ENCODE results near the gene RPL22.
A peak's percentile ranks its signal among the peaks of the same experiment; 100 is the strongest.

Gene RPL22

GRCh38 chr1:6199298-6200187 lies at the start of gene RPL22:
RPL22 (minus strand) TSS chr1:6199595; CDS start chr1:6199573, 22 bp downstream.
- H3K9ac ChIP-seq (ENCODE audit: low read length in 5 of 5) = peak within 1 kb of the TSS; percentile 87 to 99 (median 95)
- H3K4me1 ChIP-seq (ENCODE audit: control insufficient read depth in 5 of 5, insufficient read depth in 5 of 5, low read length in 5 of 5) = peaks cover 15 to 31% (median 27%) of the 10 kb centered on the region in 5 donors
- H3K36me3 ChIP-seq (ENCODE audit: control insufficient read depth in 5 of 5, insufficient read depth in 5 of 5, low read length in 5 of 5) = peaks cover 6 to 18% (median 16%) of the 10 kb centered on the region in 5 donors
- H3K4me3 ChIP-seq (ENCODE audit: low read depth in 1 of 5, low read length in 5 of 5) = peak within 1 kb of the TSS; percentile 82 to 96 (median 91)
- no peaks in the 10 kb centered on the region for H3K27me3 ChIP-seq (ENCODE audit: control insufficient read depth in 5 of 5, insufficient read depth in 4 of 5, low read length in 5 of 5)
- peak within 1 kb of the TSS; percentile 70 for H3K27ac ChIP-seq (ENCODE audit: low read depth, low read length)
- no peaks in the 10 kb centered on the region for H3K9me3 ChIP-seq (ENCODE audit: control insufficient read depth in 5 of 5, low read length in 5 of 5)

- peaks cover 0 to 35% (median 12%) of the 10 kb centered on the region in 5 donors for H3K4me1 ChIP-seq (ENCODE audit: control insufficient read depth in 5 of 5, insufficient read depth in 5 of 5, low read length in 5 of 5)
- H3K9ac ChIP-seq (ENCODE audit: low read length in 5 of 5) = no peak overlapping the region
- H3K36me3 ChIP-seq (ENCODE audit: control insufficient read depth in 5 of 5, insufficient read depth in 5 of 5, low read length in 5 of 5) = no peaks in the 10 kb centered on the region
- H3K9me3 ChIP-seq (ENCODE audit: control insufficient read depth in 5 of 5, low read length in 5 of 5) = no peaks in the 10 kb centered on the region
- no peak overlapping the region for H3K4me3 ChIP-seq (ENCODE audit: low read depth in 1 of 5, low read length in 5 of 5)
- peaks cover 22 to 51% (median 44%) of the 10 kb centered on the region in 5 donors for H3K27me3 ChIP-seq (ENCODE audit: control insufficient read depth in 5 of 5, insufficient read depth in 4 of 5, low read length in 5 of 5)
- H3K27ac ChIP-seq (ENCODE audit: low read depth, low read length) = no peak overlapping the region
Measured at GRCh38 chr1:6248161-6248776, 48.9 kb upstream of the RPL22 start.

GRCh38 chr1:6247651-6248050 lies 48.3 kb upstream of the RPL22 start:
- H3K27ac ChIP-seq (ENCODE audit: low read depth, low read length) = no peak overlapping the region
- no peaks in the 10 kb centered on the region for H3K9me3 ChIP-seq (ENCODE audit: control insufficient read depth in 5 of 5, low read length in 5 of 5)
- H3K4me1 ChIP-seq (ENCODE audit: control insufficient read depth in 5 of 5, insufficient read depth in 5 of 5, low read length in 5 of 5) = peaks cover 0 to 35% (median 12%) of the 10 kb centered on the region in 5 donors
- H3K27me3 ChIP-seq (ENCODE audit: control insufficient read depth in 5 of 5, insufficient read depth in 4 of 5, low read length in 5 of 5) = peaks cover 28 to 58% (median 49%) of the 10 kb centered on the region in 5 donors
- H3K36me3 ChIP-seq (ENCODE audit: control insufficient read depth in 5 of 5, insufficient read depth in 5 of 5, low read length in 5 of 5) = no peaks in the 10 kb centered on the region
- H3K4me3 ChIP-seq (ENCODE audit: low read depth in 1 of 5, low read length in 5 of 5) = no peak overlapping the region
- H3K9ac ChIP-seq (ENCODE audit: low read length in 5 of 5) = no peak overlapping the region

- Histone ChIP-seq H3K4me3 (ENCODE audit: low read depth in 1 of 5, low read length in 5 of 5) (no peak overlapping the region), H3K27me3 (ENCODE audit: control insufficient read depth in 5 of 5, insufficient read depth in 4 of 5, low read length in 5 of 5) (peaks cover 28 to 59% (median 51%) of the 10 kb centered on the region in 5 donors), H3K36me3 (ENCODE audit: control insufficient read depth in 5 of 5, insufficient read depth in 5 of 5, low read length in 5 of 5) (no peaks in the 10 kb centered on the region), H3K4me1 (ENCODE audit: control insufficient read depth in 5 of 5, insufficient read depth in 5 of 5, low read length in 5 of 5) (peaks cover 0 to 41% (median 16%) of the 10 kb centered on the region in 5 donors), H3K27ac (ENCODE audit: low read depth, low read length) (no peak overlapping the region), H3K9me3 (ENCODE audit: control insufficient read depth in 5 of 5, low read length in 5 of 5) (no peaks in the 10 kb centered on the region), H3K9ac (ENCODE audit: low read length in 5 of 5) (no peak overlapping the region)
Measured at GRCh38 chr1:6246497-6247467, 47.4 kb upstream of the RPL22 start.

- Histone ChIP-seq H3K9ac (ENCODE audit: low read length in 5 of 5) (no peak overlapping the region), H3K27me3 (ENCODE audit: control insufficient read depth in 5 of 5, insufficient read depth in 4 of 5, low read length in 5 of 5) (peaks cover 31 to 62% (median 56%) of the 10 kb centered on the region in 5 donors), H3K4me1 (ENCODE audit: control insufficient read depth in 5 of 5, insufficient read depth in 5 of 5, low read length in 5 of 5) (peaks cover 0 to 45% (median 18%) of the 10 kb centered on the region in 5 donors), H3K27ac (ENCODE audit: low read depth, low read length) (no peak overlapping the region), H3K36me3 (ENCODE audit: control insufficient read depth in 5 of 5, insufficient read depth in 5 of 5, low read length in 5 of 5) (no peaks in the 10 kb centered on the region), H3K9me3 (ENCODE audit: control insufficient read depth in 5 of 5, low read length in 5 of 5) (no peaks in the 10 kb centered on the region), H3K4me3 (ENCODE audit: low read depth in 1 of 5, low read length in 5 of 5) (no peak overlapping the region)
Measured at GRCh38 chr1:6245869-6246496, 46.6 kb upstream of the RPL22 start.

- Histone ChIP-seq H3K27ac (ENCODE audit: low read depth, low read length) (no peak overlapping the region), H3K36me3 (ENCODE audit: control insufficient read depth in 5 of 5, insufficient read depth in 5 of 5, low read length in 5 of 5) (no peaks in the 10 kb centered on the region), H3K4me1 (ENCODE audit: control insufficient read depth in 5 of 5, insufficient read depth in 5 of 5, low read length in 5 of 5) (peaks cover 0 to 45% (median 18%) of the 10 kb centered on the region in 5 donors), H3K9ac (ENCODE audit: low read length in 5 of 5) (no peak overlapping the region), H3K27me3 (ENCODE audit: control insufficient read depth in 5 of 5, insufficient read depth in 4 of 5, low read length in 5 of 5) (peaks cover 32 to 65% (median 59%) of the 10 kb centered on the region in 5 donors), H3K4me3 (ENCODE audit: low read depth in 1 of 5, low read length in 5 of 5) (no peak overlapping the region), H3K9me3 (ENCODE audit: control insufficient read depth in 5 of 5, low read length in 5 of 5) (no peaks in the 10 kb centered on the region)
Measured at GRCh38 chr1:6245086-6245868, 45.9 kb upstream of the RPL22 start.

GRCh38 chr1:6244401-6245049 lies 45.1 kb upstream of the RPL22 start:
- Histone ChIP-seq H3K27ac (ENCODE audit: low read depth, low read length) (no peak overlapping the region), H3K9me3 (ENCODE audit: control insufficient read depth in 5 of 5, low read length in 5 of 5) (no peaks in the 10 kb centered on the region), H3K4me1 (ENCODE audit: control insufficient read depth in 5 of 5, insufficient read depth in 5 of 5, low read length in 5 of 5) (peaks cover 0 to 41% (median 18%) of the 10 kb centered on the region in 5 donors), H3K9ac (ENCODE audit: low read length in 5 of 5) (no peak overlapping the region), H3K27me3 (ENCODE audit: control insufficient read depth in 5 of 5, insufficient read depth in 4 of 5, low read length in 5 of 5) (peaks cover 34 to 71% (median 58%) of the 10 kb centered on the region in 5 donors), H3K4me3 (ENCODE audit: low read depth in 1 of 5, low read length in 5 of 5) (no peak overlapping the region), H3K36me3 (ENCODE audit: control insufficient read depth in 5 of 5, insufficient read depth in 5 of 5, low read length in 5 of 5) (no peaks in the 10 kb centered on the region)

GRCh38 chr1:6243993-6244392 lies 44.6 kb upstream of the RPL22 start, which contains the start of gene HES3:
HES3 (plus strand) TSS chr1:6244179; CDS start chr1:6244366, 187 bp downstream.
- no peak within 1 kb of the TSS for H3K27ac ChIP-seq (ENCODE audit: low read depth, low read length)
- H3K36me3 ChIP-seq (ENCODE audit: control insufficient read depth in 5 of 5, insufficient read depth in 5 of 5, low read length in 5 of 5) = no peaks in the 10 kb centered on the region
- H3K9me3 ChIP-seq (ENCODE audit: control insufficient read depth in 5 of 5, low read length in 5 of 5) = no peaks in the 10 kb centered on the region
- no peak within 1 kb of the TSS for H3K4me3 ChIP-seq (ENCODE audit: low read depth in 1 of 5, low read length in 5 of 5)
- no peak within 1 kb of the TSS for H3K9ac ChIP-seq (ENCODE audit: low read length in 5 of 5)
- H3K4me1 ChIP-seq (ENCODE audit: control insufficient read depth in 5 of 5, insufficient read depth in 5 of 5, low read length in 5 of 5) = peaks cover 0 to 38% (median 15%) of the 10 kb centered on the region in 5 donors
- peaks cover 38 to 76% (median 61%) of the 10 kb centered on the region in 5 donors for H3K27me3 ChIP-seq (ENCODE audit: control insufficient read depth in 5 of 5, insufficient read depth in 4 of 5, low read length in 5 of 5)
